GM23338 (cell line): Measurements from ENCODE around the gene LRRN1. TPM values are rescaled to one million over a fixed set of nuclear protein-coding genes. Genes with fewer than 3 reads are reported as not detected.
A peak's percentile ranks its signal among the peaks of the same experiment; 100 is the strongest.

Source experiments
- ATAC-seq: fragments of 200-7000 bp; cut with Tn5 transposase; 3 replicates; pipeline ENCODE4 v1.9.1; 2020
- DNase-seq: peaks from one replicate; pipeline ENCODE4 v3.0.0-alpha.2; 2015; ENCODE audit warnings: low spot score
- H2AFZ ChIP-seq: fragments of 200-600 bp; sonication (generic); 2 replicates; pipeline ENCODE4 v1.8.0; 2016; ENCODE audit warnings: antibody characterized with exemption, mild to moderate bottlenecking, moderate library complexity
- H3F3A ChIP-seq: fragments of 200-600 bp; sonication (generic); replicated peaks from 2 replicates; pipeline ENCODE4 v1.8.0; 2017; ENCODE audit warnings: antibody characterized with exemption, mixed run types, low read depth
- H3K27ac ChIP-seq: fragments of 200-600 bp; sonication (generic); 2 replicates; pipeline ENCODE4 v1.6.1; 2016; ENCODE audit warnings: low read depth
- H3K27me3 ChIP-seq: fragments of 200-600 bp; sonication (generic); 2 replicates; pipeline ENCODE4 v1.8.0; 2016; ENCODE audit warnings: mild to moderate bottlenecking, mixed run types, moderate library complexity; ENCODE audit not compliant: insufficient read depth
- H3K36me3 ChIP-seq: fragments of 200-600 bp; sonication (generic); 2 replicates; pipeline ENCODE4 v1.8.0; 2016; ENCODE audit warnings: mild to moderate bottlenecking; ENCODE audit not compliant: insufficient read depth
- H3K4me1 ChIP-seq: fragments of 200-600 bp; sonication (generic); 2 replicates; pipeline ENCODE4 v1.8.0; 2016; ENCODE audit warnings: mild to moderate bottlenecking, moderate library complexity; ENCODE audit not compliant: insufficient read depth
- H3K4me2 ChIP-seq: fragments of 200-600 bp; sonication (generic); 2 replicates; pipeline ENCODE4 v1.7.1; 2017; ENCODE audit warnings: mixed run types
- H3K4me3 ChIP-seq: fragments of 200-600 bp; sonication (generic); 2 replicates; pipeline ENCODE4 v1.6.1; 2016; ENCODE audit warnings: mixed run types
- H3K79me2 ChIP-seq: fragments of 200-600 bp; sonication (generic); replicated peaks from 2 replicates; pipeline ENCODE4 v1.8.0; 2017; ENCODE audit warnings: mild to moderate bottlenecking; ENCODE audit not compliant: insufficient read depth
- H3K9me2 ChIP-seq: fragments of 200-600 bp; sonication (generic); 2 replicates; pipeline ENCODE4 v1.8.0; 2017; ENCODE audit not compliant: insufficient read depth
- H4K20me1 ChIP-seq: fragments of 200-600 bp; sonication (generic); replicated peaks from 2 replicates; pipeline ENCODE4 v1.8.0; 2017; ENCODE audit warnings: mild to moderate bottlenecking; ENCODE audit not compliant: insufficient read depth
- H3K27ac Mint-ChIP-seq: 2 replicates; pipeline ENCODE4 v1.8.0; 2020; ENCODE audit warnings: inconsistent platforms, mild to moderate bottlenecking, moderate library complexity, mixed read lengths
- H3K27me3 Mint-ChIP-seq: 3 replicates; pipeline ENCODE4 v1.8.0; 2022; ENCODE audit warnings: low read depth, mild to moderate bottlenecking, moderate library complexity, mixed read lengths, inconsistent platforms; ENCODE audit not compliant: insufficient read depth, poor library complexity
- H3K36me3 Mint-ChIP-seq: 3 replicates; pipeline ENCODE4 v1.8.0; 2021; ENCODE audit warnings: low read depth, mild to moderate bottlenecking, inconsistent platforms, moderate library complexity, mixed read lengths
- H3K4me1 Mint-ChIP-seq: 3 replicates; pipeline ENCODE4 v1.8.0; 2020; ENCODE audit warnings: mild to moderate bottlenecking, inconsistent platforms, mixed read lengths
- H3K4me3 Mint-ChIP-seq: 3 replicates; pipeline ENCODE4 v1.8.0; 2021; ENCODE audit warnings: moderate library complexity, mild to moderate bottlenecking, inconsistent platforms, mixed read lengths
- H3K9me3 Mint-ChIP-seq: 3 replicates; pipeline ENCODE4 v1.8.0; 2020; ENCODE audit warnings: moderate library complexity, mild to moderate bottlenecking, inconsistent platforms, mixed read lengths
- CREB1 ChIP-seq: fragments of 250-450 bp; sonication (Bioruptor Pico); IDR thresholded peaks from 2 replicates; pipeline ENCODE4 v1.5.0; 2020; ENCODE audit warnings: low read depth, mild to moderate bottlenecking, moderate library complexity
- CTCF ChIP-seq, 2 experiments: fragments of 200-600 bp in 1 of 2; sonication (generic) in 1 of 2; conservative IDR thresholded peaks; 2 replicates each; pipeline versions ENCODE4 v1.5.1 to v1.6.1; 2016 to 2017; ENCODE audit warnings: antibody characterized with exemption in 2 of 2, low read depth in 2 of 2, mild to moderate bottlenecking in 2 of 2, moderate library complexity in 1 of 2
- EZH2 ChIP-seq: fragments of 200-600 bp; sonication (generic); IDR thresholded peaks from one replicate; pipeline ENCODE4 v1.8.0; 2017; ENCODE audit warnings: antibody characterized with exemption, mild to moderate bottlenecking, low read depth; ENCODE audit not compliant: unreplicated experiment
- EZH2phosphoT487 ChIP-seq: fragments of 200-600 bp; sonication (generic); IDR thresholded peaks from one replicate; pipeline ENCODE4 v1.8.1; 2018; ENCODE audit warnings: antibody characterized with exemption; ENCODE audit not compliant: unreplicated experiment
- JUNB ChIP-seq: IDR thresholded peaks from one replicate; pipeline ENCODE4 v1.6.1; 2016; ENCODE audit warnings: antibody characterized with exemption; ENCODE audit not compliant: unreplicated experiment
- NANOG ChIP-seq: IDR thresholded peaks from 2 replicates; pipeline ENCODE4 v1.6.1; 2016; ENCODE audit warnings: antibody characterized with exemption, borderline replicate concordance
- POLR2AphosphoS5 ChIP-seq: IDR thresholded peaks from 2 replicates; pipeline ENCODE4 v1.6.1; 2016; ENCODE audit warnings: antibody characterized with exemption, low read depth
- STAT1 ChIP-seq: IDR thresholded peaks from one replicate; pipeline ENCODE4 v1.6.1; 2016; ENCODE audit warnings: antibody characterized with exemption; ENCODE audit not compliant: unreplicated experiment
- ZNF114 ChIP-seq: fragments of 250-450 bp; sonication (Bioruptor Pico); IDR thresholded peaks from 2 replicates; pipeline ENCODE4 v1.5.0; 2020; ENCODE audit warnings: mild to moderate bottlenecking, moderate library complexity
- ZNF331 ChIP-seq: fragments of 250-450 bp; sonication (Bioruptor Pico); IDR thresholded peaks from 2 replicates; pipeline ENCODE4 v1.5.0; 2020; ENCODE audit warnings: low read depth, mild to moderate bottlenecking, moderate library complexity
- ZNF462 ChIP-seq: fragments of 250-450 bp; sonication (Bioruptor Pico); IDR thresholded peaks from 2 replicates; pipeline ENCODE4 v1.5.0; 2020; ENCODE audit warnings: mild to moderate bottlenecking, moderate library complexity
- polyA plus RNA-seq: library from polyadenylated mRNA; unstranded; fragments of >200 nt; fragmentation: Nextera tagmentation; extraction: Ambion mirVana; gene quantifications from 2 replicates; pipeline ENCODE4 v1.2.1, GENCODE V29; 2016
- total RNA-seq: library from RNA; depleted of rRNA; stranded (reverse); fragments of >200 nt; shearing (Covaris generic); gene quantifications from 2 replicates; pipeline ENCODE4 v1.2.3, GENCODE V29; 2014
- TF ChIP-seq, protein P1 (sequence below): IDR thresholded peaks from one replicate; pipeline ENCODE4 v1.6.1; 2018; ENCODE audit warnings: antibody characterized with exemption; ENCODE audit not compliant: unreplicated experiment
- TF ChIP-seq, protein P2 (sequence below): IDR thresholded peaks from 2 replicates; pipeline ENCODE4 v1.6.1; 2016; ENCODE audit warnings: antibody characterized with exemption

The LRRN1 gene
- total and polyA plus RNA-seq, 2 experiments from 2014 or later = 85.7 to 172 TPM

DNA sequence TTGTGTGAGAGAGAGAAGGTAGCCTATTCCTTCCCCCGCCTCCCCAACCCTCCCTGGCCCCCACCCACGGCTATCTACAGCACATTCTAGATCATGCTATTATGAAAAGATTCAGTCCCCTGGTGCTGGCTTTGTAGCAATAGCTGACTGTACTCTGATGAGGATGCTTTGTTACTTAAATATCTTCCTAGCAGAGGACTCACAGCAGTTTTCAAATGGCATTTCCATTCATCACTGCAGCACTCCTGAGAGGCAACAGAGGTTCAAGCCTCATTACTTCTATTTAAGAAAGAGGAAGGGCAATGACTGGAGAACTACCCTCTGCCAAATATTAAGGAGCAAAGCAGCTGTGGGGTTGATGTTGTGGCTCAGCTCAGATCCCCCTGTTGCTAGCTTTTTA is 61.0 kb downstream of the LRRN1 start:
- no peaks in the 10 kb centered on the region for H3K36me3 ChIP-seq
- Mint-ChIP-seq H3K27ac (no peak overlapping the region), H3K4me1 (peaks cover 9% of the 10 kb centered on the region), H3K27me3 (peaks cover 2% of the 10 kb centered on the region), H3K9me3 (peaks cover 13% of the 10 kb centered on the region), H3K36me3 (peaks cover 20% of the 10 kb centered on the region), H3K4me3 (no peak overlapping the region)
- H3K27ac ChIP-seq = 0 out of 2 replicates have a peak overlapping the region, but pooled peaks have one; percentile 22
- no peaks in the 10 kb centered on the region for H3K9me2 ChIP-seq
- H3K27me3 ChIP-seq = no peaks in the 10 kb centered on the region
- ATAC-seq (peak; percentile 50), DNase-seq (peak; percentile 26)
- no peaks in the 10 kb centered on the region for H3K79me2 ChIP-seq
- no peaks in the 10 kb centered on the region for H3F3A ChIP-seq
- no peak overlapping the region for H2AFZ ChIP-seq
- no peak overlapping the region for H3K4me3 ChIP-seq
- TF ChIP-seq ZNF331 (CRISPR knock-in tag) (no peak), ZNF462 (CRISPR knock-in tag) (no peak), EZH2phosphoT487 (no peak), JUNB (no peak), ZNF114 (CRISPR knock-in tag) (no peak), CREB1 (no peak), NANOG (no peak), STAT1 (no peak), EZH2 (no peak), POLR2AphosphoS5 (no peak), CTCF (conservative IDR thresholded peaks at IDR 0.05; ENCODE audit: low read depth in 2 of 2) (no peak)
- TF ChIP-seq, protein P1, sequence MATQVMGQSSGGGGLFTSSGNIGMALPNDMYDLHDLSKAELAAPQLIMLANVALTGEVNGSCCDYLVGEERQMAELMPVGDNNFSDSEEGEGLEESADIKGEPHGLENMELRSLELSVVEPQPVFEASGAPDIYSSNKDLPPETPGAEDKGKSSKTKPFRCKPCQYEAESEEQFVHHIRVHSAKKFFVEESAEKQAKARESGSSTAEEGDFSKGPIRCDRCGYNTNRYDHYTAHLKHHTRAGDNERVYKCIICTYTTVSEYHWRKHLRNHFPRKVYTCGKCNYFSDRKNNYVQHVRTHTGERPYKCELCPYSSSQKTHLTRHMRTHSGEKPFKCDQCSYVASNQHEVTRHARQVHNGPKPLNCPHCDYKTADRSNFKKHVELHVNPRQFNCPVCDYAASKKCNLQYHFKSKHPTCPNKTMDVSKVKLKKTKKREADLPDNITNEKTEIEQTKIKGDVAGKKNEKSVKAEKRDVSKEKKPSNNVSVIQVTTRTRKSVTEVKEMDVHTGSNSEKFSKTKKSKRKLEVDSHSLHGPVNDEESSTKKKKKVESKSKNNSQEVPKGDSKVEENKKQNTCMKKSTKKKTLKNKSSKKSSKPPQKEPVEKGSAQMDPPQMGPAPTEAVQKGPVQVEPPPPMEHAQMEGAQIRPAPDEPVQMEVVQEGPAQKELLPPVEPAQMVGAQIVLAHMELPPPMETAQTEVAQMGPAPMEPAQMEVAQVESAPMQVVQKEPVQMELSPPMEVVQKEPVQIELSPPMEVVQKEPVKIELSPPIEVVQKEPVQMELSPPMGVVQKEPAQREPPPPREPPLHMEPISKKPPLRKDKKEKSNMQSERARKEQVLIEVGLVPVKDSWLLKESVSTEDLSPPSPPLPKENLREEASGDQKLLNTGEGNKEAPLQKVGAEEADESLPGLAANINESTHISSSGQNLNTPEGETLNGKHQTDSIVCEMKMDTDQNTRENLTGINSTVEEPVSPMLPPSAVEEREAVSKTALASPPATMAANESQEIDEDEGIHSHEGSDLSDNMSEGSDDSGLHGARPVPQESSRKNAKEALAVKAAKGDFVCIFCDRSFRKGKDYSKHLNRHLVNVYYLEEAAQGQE = no peak
- TF ChIP-seq, protein P2, sequence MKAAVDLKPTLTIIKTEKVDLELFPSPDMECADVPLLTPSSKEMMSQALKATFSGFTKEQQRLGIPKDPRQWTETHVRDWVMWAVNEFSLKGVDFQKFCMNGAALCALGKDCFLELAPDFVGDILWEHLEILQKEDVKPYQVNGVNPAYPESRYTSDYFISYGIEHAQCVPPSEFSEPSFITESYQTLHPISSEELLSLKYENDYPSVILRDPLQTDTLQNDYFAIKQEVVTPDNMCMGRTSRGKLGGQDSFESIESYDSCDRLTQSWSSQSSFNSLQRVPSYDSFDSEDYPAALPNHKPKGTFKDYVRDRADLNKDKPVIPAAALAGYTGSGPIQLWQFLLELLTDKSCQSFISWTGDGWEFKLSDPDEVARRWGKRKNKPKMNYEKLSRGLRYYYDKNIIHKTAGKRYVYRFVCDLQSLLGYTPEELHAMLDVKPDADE = no peak
- H3K4me1 ChIP-seq = peaks cover 6% of the 10 kb centered on the region
- no peaks in the 10 kb centered on the region for H4K20me1 ChIP-seq
- H3K4me2 ChIP-seq = no peak overlapping the region
